ENCODE results near the gene SNRNP48.
A peak's percentile ranks its signal among the peaks of the same experiment; 100 is the strongest.

SNRNP48 gene

GRCh38 chr6:7559651-7560385 is 30.2 kb upstream of the SNRNP48 start:
- DNase-seq: no peak

GRCh38 chr6:7561153-7561964 is 28.6 kb upstream of the SNRNP48 start:
- DNase-seq: peak; percentile 97

- DNase-seq: no peak
Measured at GRCh38 chr6:7562769-7563168, 27.2 kb upstream of the SNRNP48 start.

GRCh38 chr6:7566107-7566506 is 23.9 kb upstream of the SNRNP48 start:
- no peak for DNase-seq

- DNase-seq: no peak
Measured at GRCh38 chr6:7566617-7567173, 23.3 kb upstream of the SNRNP48 start.

GRCh38 chr6:7568021-7568420 is 22.0 kb upstream of the SNRNP48 start:
- no peak for DNase-seq

GRCh38 chr6:7569082-7569481 is 20.9 kb upstream of the SNRNP48 start:
- DNase-seq: no peak

GRCh38 chr6:7572213-7572943 is 17.6 kb upstream of the SNRNP48 start:
- DNase-seq: no peak

GRCh38 chr6:7574500-7574899 is 15.5 kb upstream of the SNRNP48 start:
- no peak for DNase-seq

- DNase-seq: no peak
Measured at GRCh38 chr6:7578516-7578915, 11.5 kb upstream of the SNRNP48 start.

GRCh38 chr6:7578931-7579330 is 11.1 kb upstream of the SNRNP48 start:
- no peak for DNase-seq

GRCh38 chr6:7579851-7580250 is 10.1 kb upstream of the SNRNP48 start:
- DNase-seq: no peak

- DNase-seq: no peak
Measured at GRCh38 chr6:7580537-7580926, 9.5 kb upstream of the SNRNP48 start.

GRCh38 chr6:7580927-7581618 is 8.9 kb upstream of the SNRNP48 start:
- DNase-seq: no peak

GRCh38 chr6:7585287-7585930 is 4.6 kb upstream of the SNRNP48 start:
- DNase-seq: no peak

GRCh38 chr6:7587631-7588100 is 2.3 kb upstream of the SNRNP48 start:
- DNase-seq: no peak

GRCh38 chr6:7588506-7588905 is 1.5 kb upstream of the SNRNP48 start:
- no peak for DNase-seq

GRCh38 chr6:7589221-7589620 is 777 bp upstream of the SNRNP48 start:
- no peak for DNase-seq

GRCh38 chr6:7590918-7591302 is 912 bp downstream of the SNRNP48 start:
- DNase-seq: no peak

- DNase-seq: no peak
Measured at GRCh38 chr6:7591770-7592169, 1.8 kb downstream of the SNRNP48 start.

- DNase-seq: no peak
Measured at GRCh38 chr6:7593229-7593628, 3.2 kb downstream of the SNRNP48 start.

GRCh38 chr6:7594579-7595125 is 4.7 kb downstream of the SNRNP48 start:
- no peak for DNase-seq
